G401 (cell line): ENCODE data around the gene VIM. TPM values are rescaled to one million over a fixed set of nuclear protein-coding genes. Genes with fewer than 3 reads are reported as not detected.

ENCODE experiments used
- DNase-seq: peaks from one replicate; pipeline ENCODE4 v3.0.0-alpha.2; 2015; ENCODE audit warnings: low spot score
- in situ Hi-C: cut with HindIII; loops from 2 replicates; pipeline ENCODE4 v1.10.0; 2016; ENCODE audit warnings: low sequenced_read_pairs, mixed read lengths
- total RNA-seq: library from RNA; depleted of rRNA; stranded (reverse); fragments of >200 nt; shearing (Covaris generic); gene quantifications from 2 replicates; pipeline ENCODE4 v1.2.3, GENCODE V29; 2014; rRNA removed

The VIM gene
- 1,486 and 1,494 TPM in 2 replicates for total RNA-seq

- peak; percentile 25 for DNase-seq
- in situ Hi-C loops: no loop called here
Measured at GRCh38 chr10:17228091-17229015, at the start of gene VIM. TSS of gene VIM (plus strand) at chr10:17228241. CDS start at chr10:17229423, 1,182 bp downstream.

DNA sequence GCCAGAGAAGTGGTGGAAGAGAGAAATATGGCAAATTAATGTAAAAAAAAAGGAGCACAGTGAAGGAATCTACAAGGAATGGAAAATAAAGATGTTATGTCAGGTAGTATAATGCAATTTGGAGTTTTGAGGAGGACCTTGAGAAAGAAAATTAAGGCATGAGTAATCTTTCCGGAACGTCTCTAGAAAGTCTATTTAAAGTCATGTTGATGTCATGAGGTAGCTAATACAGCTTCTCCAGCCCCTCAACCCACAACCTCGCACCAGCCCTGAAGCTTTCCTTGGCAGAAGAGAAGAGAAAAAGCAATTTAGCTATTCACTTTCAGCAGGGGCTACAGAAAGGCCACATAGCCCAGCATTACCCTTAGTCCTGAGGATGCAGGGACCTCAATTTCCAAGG lies 49.0 kb upstream of the VIM start:
- in situ Hi-C loops: no loop called here
- no peak for DNase-seq

- no peak for DNase-seq
- in situ Hi-C loops: no loop called here
Measured at GRCh38 chr10:17181110-17181509, 46.9 kb upstream of the VIM start.

- in situ Hi-C loops: no loop called here
- no peak for DNase-seq
Measured at GRCh38 chr10:17181751-17182150, 46.3 kb upstream of the VIM start.

- DNase-seq: no peak
- in situ Hi-C loops: no loop called here
Measured at GRCh38 chr10:17183110-17183509, 44.9 kb upstream of the VIM start.

DNA sequence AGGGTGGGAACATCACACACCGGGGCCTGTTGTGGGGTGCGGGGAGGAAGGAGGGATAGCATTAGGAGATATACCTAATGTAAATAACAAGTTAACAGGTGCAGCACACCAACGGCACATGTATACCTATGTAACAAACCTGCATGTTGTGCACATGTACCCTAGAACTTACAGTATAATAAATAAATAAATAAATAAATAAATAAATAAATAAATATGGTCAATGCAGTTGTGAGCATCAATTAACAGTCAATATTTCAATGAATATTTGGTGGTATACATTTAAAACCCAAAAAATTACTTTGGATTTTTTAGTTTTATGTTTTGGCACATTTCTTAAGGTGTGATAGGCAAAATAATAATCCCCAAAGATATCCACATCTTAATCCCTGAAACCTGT lies 42.2 kb upstream of the VIM start:
- in situ Hi-C loops: no loop called here
- DNase-seq: no peak

DNA sequence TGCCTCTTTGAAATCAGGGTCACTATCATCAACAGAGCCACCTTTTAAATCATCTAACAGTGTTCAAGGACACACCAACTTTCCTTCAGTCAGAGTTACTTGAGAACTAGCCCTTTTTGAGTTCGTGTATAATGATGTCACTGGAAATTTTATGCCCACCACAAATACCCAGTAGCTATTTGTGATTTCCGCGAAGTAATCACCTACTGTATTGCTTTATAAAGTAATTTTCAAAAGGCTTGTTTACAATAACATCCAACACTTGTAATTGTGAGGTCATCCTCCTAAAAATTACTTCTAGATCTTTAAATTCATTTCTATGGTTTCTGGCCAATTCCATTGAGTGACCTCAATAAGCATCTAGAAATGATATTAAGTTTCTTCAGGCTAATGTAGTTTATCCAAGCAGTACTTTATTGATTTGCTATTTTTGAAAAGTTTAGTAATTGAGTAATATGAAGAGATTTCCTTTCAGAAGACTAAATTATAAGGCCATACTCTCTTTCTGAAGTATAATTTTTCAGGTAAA lies 39.3 kb upstream of the VIM start:
- no peak for DNase-seq
- in situ Hi-C loops: no loop called here

- in situ Hi-C loops: no loop called here
- DNase-seq: no peak
Measured at GRCh38 chr10:17190602-17191001, 37.4 kb upstream of the VIM start.

GRCh38 chr10:17195083-17195482 lies 33.0 kb upstream of the VIM start:
- in situ Hi-C loops: no loop called here
- DNase-seq: no peak

- in situ Hi-C loops: no loop called here
- no peak for DNase-seq
Measured at GRCh38 chr10:17196045-17196444, 32.0 kb upstream of the VIM start.

DNA sequence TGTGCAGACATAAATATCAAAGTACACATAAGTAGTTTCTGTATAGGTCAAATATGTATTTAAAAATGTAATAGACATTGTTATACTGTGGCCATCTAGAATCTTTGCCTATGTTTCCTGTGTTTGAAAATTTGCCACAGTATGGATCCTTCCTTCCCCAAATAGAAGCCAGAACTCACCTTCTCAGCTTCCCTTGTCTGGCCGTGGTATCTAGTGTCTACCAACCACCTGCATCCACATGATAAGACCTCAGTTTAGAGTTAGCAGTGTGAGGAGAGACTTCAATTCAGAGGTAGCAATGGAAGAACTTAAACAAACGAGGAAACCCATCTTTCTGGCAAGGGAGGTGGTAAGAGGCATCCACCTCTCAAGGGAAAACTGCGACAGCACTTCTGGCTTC lies 31.5 kb upstream of the VIM start:
- in situ Hi-C loops: no loop called here
- no peak for DNase-seq

GRCh38 chr10:17199351-17199804 lies 28.7 kb upstream of the VIM start:
- in situ Hi-C loops: no loop called here
- peak; percentile 41 for DNase-seq

DNA sequence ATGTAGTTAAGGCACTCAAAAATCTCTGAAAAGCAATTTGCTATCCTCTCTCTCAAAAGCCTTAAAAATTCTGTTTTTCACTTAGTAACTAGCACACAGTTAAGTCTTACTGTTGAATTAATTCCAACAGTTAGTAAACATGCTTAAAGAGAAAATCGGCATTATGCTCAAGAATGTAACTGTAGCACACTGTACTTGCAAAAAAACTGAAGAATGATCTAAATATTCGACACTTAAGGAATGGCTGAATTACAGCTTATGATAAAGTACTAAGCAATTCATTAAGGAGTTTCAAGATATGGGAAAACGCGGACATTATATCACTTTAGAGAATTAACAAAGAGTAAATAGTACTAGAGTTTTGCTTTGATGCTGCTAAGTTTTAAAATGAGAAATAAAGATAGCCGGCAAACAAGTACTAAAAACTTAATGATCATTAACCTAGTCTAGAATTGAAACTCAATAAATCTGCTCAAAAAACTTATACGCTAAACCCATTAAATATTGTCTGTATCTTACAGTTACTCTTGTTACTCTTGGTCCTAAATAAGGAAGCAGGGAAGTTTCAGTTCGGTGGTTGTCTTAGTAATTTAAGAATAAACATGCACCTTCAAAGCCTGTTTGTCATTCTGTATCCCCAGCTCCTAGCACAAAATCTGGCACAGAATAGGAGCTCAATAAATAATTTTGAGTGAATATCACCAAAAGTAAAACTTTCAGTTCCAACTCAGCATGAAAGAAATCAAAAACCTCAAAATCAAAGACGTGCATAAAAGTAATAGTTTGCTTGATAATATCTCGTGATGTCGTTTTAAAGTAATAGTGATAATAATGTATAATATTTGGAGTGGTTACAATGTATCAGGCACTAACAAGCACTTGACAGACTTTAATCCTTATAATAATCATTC lies 27.8 kb upstream of the VIM start:
- DNase-seq: peak; percentile 39
- in situ Hi-C loops: no loop called here

GRCh38 chr10:17200912-17201793 lies 26.9 kb upstream of the VIM start, which contains the start of gene TRDMT1:
TSS of gene TRDMT1 (minus strand) at chr10:17201672. CDS start at chr10:17201634, 38 bp downstream.
- DNase-seq: peak; percentile 90
- in situ Hi-C loops: no loop called here

DNA sequence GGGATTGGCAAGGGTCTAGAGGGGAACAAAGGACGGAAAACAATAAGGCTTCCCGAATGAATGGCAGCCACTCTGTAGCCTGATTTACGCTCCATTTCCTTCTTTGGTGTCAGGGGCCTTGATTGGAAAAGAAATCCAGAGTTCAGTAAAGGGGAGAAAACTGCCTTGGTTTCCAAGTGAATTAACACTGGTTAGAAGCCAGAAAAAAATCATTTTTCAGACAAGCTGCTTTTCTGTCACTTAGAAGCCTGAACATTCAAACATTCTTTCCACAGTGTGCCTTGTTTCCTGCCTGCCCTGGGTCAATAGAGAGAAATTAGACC lies 26.3 kb upstream of the VIM start:
- in situ Hi-C loops: no loop called here
- no peak for DNase-seq

DNA sequence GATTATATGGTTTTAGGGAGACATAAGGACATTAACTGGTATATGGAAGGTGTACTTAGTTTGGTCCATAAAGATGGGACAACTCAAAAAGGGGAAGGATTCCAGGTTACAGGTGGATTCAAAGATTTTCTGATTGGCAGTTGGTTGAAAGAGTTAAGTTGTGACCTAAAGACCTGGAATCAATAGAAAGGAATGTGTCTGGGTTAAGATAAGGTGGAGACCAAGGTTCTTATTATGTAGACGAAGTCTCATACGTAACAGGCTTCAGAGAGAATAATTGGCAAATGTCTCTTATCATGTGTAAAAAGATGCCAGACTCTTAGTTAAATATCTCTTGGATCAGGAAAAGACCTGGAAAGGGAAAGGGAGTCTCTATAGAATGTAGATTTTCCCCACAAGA lies 25.5 kb upstream of the VIM start:
- DNase-seq: no peak
- in situ Hi-C loops: no loop called here

DNA sequence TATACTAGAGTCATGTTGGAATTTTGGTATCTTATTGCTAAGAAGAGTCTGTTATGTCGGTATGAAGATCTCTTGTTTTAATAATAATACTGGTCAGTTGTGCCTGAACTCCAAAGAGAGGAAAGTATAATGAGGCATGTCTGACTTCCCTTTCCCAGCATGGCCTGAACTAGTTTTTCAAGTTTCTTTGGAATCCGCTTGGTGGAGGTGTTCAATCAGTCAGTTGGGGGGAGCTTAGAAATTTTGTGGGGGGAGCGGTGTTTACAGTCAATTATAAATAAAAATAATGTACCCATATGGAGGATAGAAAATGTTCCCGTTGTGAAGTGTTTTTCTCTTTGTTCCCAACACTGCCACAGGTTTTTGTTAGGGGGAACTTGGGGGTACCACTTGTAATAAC lies 25.0 kb upstream of the VIM start:
- in situ Hi-C loops: no loop called here
- no peak for DNase-seq

- no peak for DNase-seq
- in situ Hi-C loops: no loop called here
Measured at GRCh38 chr10:17203416-17203815, 24.6 kb upstream of the VIM start.

DNA sequence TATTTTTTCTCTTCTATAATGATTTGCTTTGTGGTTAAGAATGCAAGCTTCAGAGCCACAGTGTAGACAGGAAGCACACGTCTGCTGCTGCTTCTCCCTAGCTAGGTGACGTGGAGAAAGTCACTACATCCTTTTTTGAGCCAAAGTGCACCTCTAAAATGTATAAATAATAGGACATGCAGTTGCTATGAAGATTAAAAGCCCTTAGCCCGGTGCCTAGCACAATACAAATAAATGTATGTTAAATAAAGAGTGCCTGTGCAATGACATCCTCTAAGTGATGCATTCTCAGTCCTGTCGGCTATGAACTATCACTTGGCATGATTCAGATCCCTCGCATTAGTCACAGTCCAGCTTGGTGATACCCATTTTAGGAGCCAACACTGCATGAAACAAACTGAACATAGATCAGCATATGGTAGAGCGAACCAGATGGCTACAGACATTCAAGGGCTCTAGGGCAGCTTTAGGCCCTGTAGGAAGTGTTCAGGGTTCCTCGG lies 21.8 kb upstream of the VIM start:
- peak; percentile 34 for DNase-seq
- in situ Hi-C loops: no loop called here
